ENCODE results near the gene SP1. TPM values are rescaled to one million over a fixed set of nuclear protein-coding genes. Genes with fewer than 3 reads are reported as not detected.
A peak's percentile ranks its signal among the peaks of the same experiment; 100 is the strongest.

SP1 gene
- total and polyA plus RNA-seq, 9 of the 15 experiments (the other 6 are each of a cell fraction or from before 2014, with no cell fraction given): 8.0 to 65.5 (median 41.6) TPM

DNA sequence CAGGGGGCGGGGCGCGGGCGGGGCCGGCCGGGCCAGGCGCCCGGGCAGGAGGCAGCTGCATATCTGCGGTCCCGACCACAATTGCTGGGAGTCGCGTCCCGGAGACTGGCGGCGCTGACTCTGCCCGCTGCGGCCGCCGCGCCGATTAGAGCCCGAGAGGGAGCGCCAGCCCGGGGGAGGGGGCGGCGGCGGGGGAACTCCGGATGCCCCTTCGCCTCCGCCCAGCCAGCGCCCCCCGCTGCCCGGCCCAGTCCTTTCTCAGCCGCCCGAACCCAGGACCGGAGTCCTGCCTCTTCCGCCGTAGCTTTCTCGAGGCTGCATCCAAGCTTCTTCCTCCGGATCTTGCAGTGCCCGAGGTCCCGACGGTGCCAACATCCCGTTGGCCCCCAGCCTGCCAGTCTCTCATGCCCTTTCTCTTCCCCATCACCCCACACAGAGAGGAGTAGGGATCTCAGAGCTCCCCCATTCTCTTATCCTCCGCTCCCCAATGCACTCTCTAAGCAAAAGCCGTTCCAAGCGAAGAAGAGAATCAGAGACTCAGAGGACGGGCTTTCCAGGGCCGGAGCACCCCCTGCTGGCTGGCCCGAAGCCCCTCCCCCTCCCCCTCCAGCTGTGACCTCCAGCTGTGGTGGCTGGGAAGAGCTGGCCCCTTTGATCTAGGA, 35.0 kb upstream of the SP1 start (continued):
- TF ChIP-seq, protein P1, sequence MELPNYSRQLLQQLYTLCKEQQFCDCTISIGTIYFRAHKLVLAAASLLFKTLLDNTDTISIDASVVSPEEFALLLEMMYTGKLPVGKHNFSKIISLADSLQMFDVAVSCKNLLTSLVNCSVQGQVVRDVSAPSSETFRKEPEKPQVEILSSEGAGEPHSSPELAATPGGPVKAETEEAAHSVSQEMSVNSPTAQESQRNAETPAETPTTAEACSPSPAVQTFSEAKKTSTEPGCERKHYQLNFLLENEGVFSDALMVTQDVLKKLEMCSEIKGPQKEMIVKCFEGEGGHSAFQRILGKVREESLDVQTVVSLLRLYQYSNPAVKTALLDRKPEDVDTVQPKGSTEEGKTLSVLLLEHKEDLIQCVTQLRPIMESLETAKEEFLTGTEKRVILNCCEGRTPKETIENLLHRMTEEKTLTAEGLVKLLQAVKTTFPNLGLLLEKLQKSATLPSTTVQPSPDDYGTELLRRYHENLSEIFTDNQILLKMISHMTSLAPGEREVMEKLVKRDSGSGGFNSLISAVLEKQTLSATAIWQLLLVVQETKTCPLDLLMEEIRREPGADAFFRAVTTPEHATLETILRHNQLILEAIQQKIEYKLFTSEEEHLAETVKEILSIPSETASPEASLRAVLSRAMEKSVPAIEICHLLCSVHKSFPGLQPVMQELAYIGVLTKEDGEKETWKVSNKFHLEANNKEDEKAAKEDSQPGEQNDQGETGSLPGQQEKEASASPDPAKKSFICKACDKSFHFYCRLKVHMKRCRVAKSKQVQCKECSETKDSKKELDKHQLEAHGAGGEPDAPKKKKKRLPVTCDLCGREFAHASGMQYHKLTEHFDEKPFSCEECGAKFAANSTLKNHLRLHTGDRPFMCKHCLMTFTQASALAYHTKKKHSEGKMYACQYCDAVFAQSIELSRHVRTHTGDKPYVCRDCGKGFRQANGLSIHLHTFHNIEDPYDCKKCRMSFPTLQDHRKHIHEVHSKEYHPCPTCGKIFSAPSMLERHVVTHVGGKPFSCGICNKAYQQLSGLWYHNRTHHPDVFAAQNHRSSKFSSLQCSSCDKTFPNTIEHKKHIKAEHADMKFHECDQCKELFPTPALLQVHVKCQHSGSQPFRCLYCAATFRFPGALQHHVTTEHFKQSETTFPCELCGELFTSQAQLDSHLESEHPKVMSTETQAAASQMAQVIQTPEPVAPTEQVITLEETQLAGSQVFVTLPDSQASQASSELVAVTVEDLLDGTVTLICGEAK (IDR thresholded peaks at IDR 0.05): peak; percentile 48; the same call in 1 of the 2 replicates
- TF ChIP-seq, protein P1 (CRISPR knock-in tag; IDR thresholded peaks at IDR 0.05): no peak
- TF ChIP-seq NR3C1 (CRISPR knock-in tag; IDR thresholded peaks at IDR 0.05) (no peak), MCM2 (IDR thresholded peaks at IDR 0.05; ENCODE audit: low read depth) (no peak), HEY1 (CRISPR knock-in tag; IDR thresholded peaks at IDR 0.05; ENCODE audit: borderline replicate concordance) (no peak), BCL6 (CRISPR knock-in tag; IDR thresholded peaks at IDR 0.05) (no peak), ZNF23 (CRISPR knock-in tag; IDR thresholded peaks at IDR 0.05) (no peak), PHTF2 (CRISPR knock-in tag; IDR thresholded peaks at IDR 0.05) (no peak), KDM2B (CRISPR knock-in tag; IDR thresholded peaks at IDR 0.05) (no peak), TCF7 (IDR thresholded peaks at IDR 0.05; ENCODE audit: borderline replicate concordance) (peak; percentile 83; the same call in 1 of the 2 replicates), TSC22D4 (tag; IDR thresholded peaks at IDR 0.05) (no peak), ZNF586 (CRISPR knock-in tag; conservative IDR thresholded peaks at IDR 0.05) (no peak), SIX5 (IDR thresholded peaks at IDR 0.05; ENCODE audit: borderline replicate concordance in 1 of 2, insufficient read depth in 1 of 2, low read depth in 1 of 2, low read length in 2 of 2) (no peak), HMGN3 (IDR thresholded peaks at IDR 0.05; ENCODE audit: borderline replicate concordance, extremely low read depth, insufficient read length, low read depth, low read length) (no peak), ZNF282 (CRISPR knock-in tag; IDR thresholded peaks at IDR 0.05) (no peak), ZNF830 (CRISPR knock-in tag; IDR thresholded peaks at IDR 0.05) (no peak), HMG20B (CRISPR knock-in tag; IDR thresholded peaks at IDR 0.05) (no peak), NFYB (IDR thresholded peaks at IDR 0.05; ENCODE audit: extremely low read depth, insufficient read length) (no peak)
- TF ChIP-seq, protein P2, sequence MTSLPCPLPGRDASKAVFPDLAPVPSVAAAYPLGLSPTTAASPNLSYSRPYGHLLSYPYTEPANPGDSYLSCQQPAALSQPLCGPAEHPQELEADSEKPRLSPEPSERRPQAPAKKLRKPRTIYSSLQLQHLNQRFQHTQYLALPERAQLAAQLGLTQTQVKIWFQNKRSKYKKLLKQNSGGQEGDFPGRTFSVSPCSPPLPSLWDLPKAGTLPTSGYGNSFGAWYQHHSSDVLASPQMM (CRISPR knock-in tag; IDR thresholded peaks at IDR 0.05): no peak
